GM21619 (cell line): ENCODE results near the gene LUM.

Experiments
- ATAC-seq: cut with Tn5 transposase; IDR thresholded peaks from one replicate; pipeline ENCODE4 v1.9.1; 2021; ENCODE audit not compliant: unreplicated experiment

LUM gene

GRCh38 chr12:91074851-91075250 is 36.4 kb downstream of the LUM start:
- no peak for ATAC-seq

- no peak for ATAC-seq
Observed at GRCh38 chr12:91074154-91074709, 37.1 kb downstream of the LUM start.

- no peak for ATAC-seq
Observed at GRCh38 chr12:91073426-91073825, 37.9 kb downstream of the LUM start.

GRCh38 chr12:91072931-91073330 is 38.4 kb downstream of the LUM start:
- no peak for ATAC-seq

GRCh38 chr12:91070936-91071335 is 40.4 kb downstream of the LUM start:
- ATAC-seq: no peak

GRCh38 chr12:91065396-91065795 is 45.9 kb downstream of the LUM start:
- no peak for ATAC-seq

- no peak for ATAC-seq
Observed at GRCh38 chr12:91064640-91065039, 46.7 kb downstream of the LUM start.

GRCh38 chr12:91061091-91061490 is 50.2 kb downstream of the LUM start:
- ATAC-seq: no peak

- ATAC-seq: no peak
Observed at GRCh38 chr12:91059211-91059610, 52.1 kb downstream of the LUM start.

- ATAC-seq: no peak
Observed at GRCh38 chr12:91058786-91059185, 52.5 kb downstream of the LUM start.

GRCh38 chr12:91057368-91058165 is 53.7 kb downstream of the LUM start, which contains the start of gene KERA:
Gene KERA, minus strand, starts transcription at chr12:91058024. Its CDS starts 1,743 bp downstream, at chr12:91056281.
- no peak for ATAC-seq

GRCh38 chr12:91056488-91056887 is 54.8 kb downstream of the LUM start:
- ATAC-seq: no peak

GRCh38 chr12:91055976-91056375 is 55.3 kb downstream of the LUM start:
- ATAC-seq: no peak

GRCh38 chr12:91053951-91054715 is 57.2 kb downstream of the LUM start:
- ATAC-seq: no peak
